IPS-11a (cell line): ENCODE results near the gene THEMIS.
"Not testable (repeated sequence)": the region's sequence is repeated elsewhere in the genome, so short reads cannot be mapped to it uniquely, and the experiment has no call there.

ENCODE experiments used
- H3K4me3 ChIP-seq: one replicate; pipeline ENCODE4 v1.5.1; 2013; ENCODE audit warnings: low read depth, low read length, control low read depth

Gene THEMIS

GRCh38 chr6:127900935-127901334 lies at the start of gene THEMIS:
Gene THEMIS (minus strand): TSS chr6:127901058. CDS start chr6:127900932, 126 bp downstream.
- no peak within 1 kb of the TSS for H3K4me3 ChIP-seq

GRCh38 chr6:127949251-127949650 lies 48.4 kb upstream of the THEMIS start:
- no peak overlapping the region for H3K4me3 ChIP-seq

GRCh38 chr6:127946388-127946787 lies 45.5 kb upstream of the THEMIS start:
- H3K4me3 ChIP-seq: no peak overlapping the region

- H3K4me3 ChIP-seq: no peak overlapping the region
Observed at GRCh38 chr6:127945434-127946097, 44.7 kb upstream of the THEMIS start.

GRCh38 chr6:127941228-127941627 lies 40.4 kb upstream of the THEMIS start:
- H3K4me3 ChIP-seq: no peak overlapping the region

- no peak overlapping the region for H3K4me3 ChIP-seq
Observed at GRCh38 chr6:127939442-127940066, 38.7 kb upstream of the THEMIS start.

GRCh38 chr6:127938701-127939100 lies 37.8 kb upstream of the THEMIS start:
- H3K4me3 ChIP-seq: no peak overlapping the region

GRCh38 chr6:127937747-127938146 lies 36.9 kb upstream of the THEMIS start:
- no peak overlapping the region for H3K4me3 ChIP-seq

GRCh38 chr6:127937102-127937501 lies 36.2 kb upstream of the THEMIS start:
- no peak overlapping the region for H3K4me3 ChIP-seq

- no peak overlapping the region for H3K4me3 ChIP-seq
Observed at GRCh38 chr6:127934956-127935355, 34.1 kb upstream of the THEMIS start.

- no peak overlapping the region for H3K4me3 ChIP-seq
Observed at GRCh38 chr6:127933852-127934840, 33.3 kb upstream of the THEMIS start.

- no peak overlapping the region for H3K4me3 ChIP-seq
Observed at GRCh38 chr6:127933137-127933536, 32.3 kb upstream of the THEMIS start.

- H3K4me3 ChIP-seq: no peak overlapping the region
Observed at GRCh38 chr6:127932708-127933107, 31.9 kb upstream of the THEMIS start.

- H3K4me3 ChIP-seq: not testable (repeated sequence)
Observed at GRCh38 chr6:127926441-127926840, 25.6 kb upstream of the THEMIS start.

- no peak overlapping the region for H3K4me3 ChIP-seq
Observed at GRCh38 chr6:127924440-127924839, 23.6 kb upstream of the THEMIS start.

- H3K4me3 ChIP-seq: no peak overlapping the region
Observed at GRCh38 chr6:127924031-127924430, 23.2 kb upstream of the THEMIS start.

GRCh38 chr6:127923135-127923534 lies 22.3 kb upstream of the THEMIS start:
- no peak overlapping the region for H3K4me3 ChIP-seq

GRCh38 chr6:127921982-127922381 lies 21.1 kb upstream of the THEMIS start:
- H3K4me3 ChIP-seq: no peak overlapping the region

- H3K4me3 ChIP-seq: no peak overlapping the region
Observed at GRCh38 chr6:127920804-127921203, 19.9 kb upstream of the THEMIS start.

GRCh38 chr6:127918506-127919427 lies 17.9 kb upstream of the THEMIS start:
- no peak overlapping the region for H3K4me3 ChIP-seq
